CD4-positive, alpha-beta T cell treated with Interferon gamma for 1 hour (primary cell): Measurements from ENCODE around the gene RTN4RL1.

Experiments used
- DNase-seq: peaks from one replicate; pipeline ENCODE4 v3.0.0-alpha.2; 2020

RTN4RL1 gene

DNA sequence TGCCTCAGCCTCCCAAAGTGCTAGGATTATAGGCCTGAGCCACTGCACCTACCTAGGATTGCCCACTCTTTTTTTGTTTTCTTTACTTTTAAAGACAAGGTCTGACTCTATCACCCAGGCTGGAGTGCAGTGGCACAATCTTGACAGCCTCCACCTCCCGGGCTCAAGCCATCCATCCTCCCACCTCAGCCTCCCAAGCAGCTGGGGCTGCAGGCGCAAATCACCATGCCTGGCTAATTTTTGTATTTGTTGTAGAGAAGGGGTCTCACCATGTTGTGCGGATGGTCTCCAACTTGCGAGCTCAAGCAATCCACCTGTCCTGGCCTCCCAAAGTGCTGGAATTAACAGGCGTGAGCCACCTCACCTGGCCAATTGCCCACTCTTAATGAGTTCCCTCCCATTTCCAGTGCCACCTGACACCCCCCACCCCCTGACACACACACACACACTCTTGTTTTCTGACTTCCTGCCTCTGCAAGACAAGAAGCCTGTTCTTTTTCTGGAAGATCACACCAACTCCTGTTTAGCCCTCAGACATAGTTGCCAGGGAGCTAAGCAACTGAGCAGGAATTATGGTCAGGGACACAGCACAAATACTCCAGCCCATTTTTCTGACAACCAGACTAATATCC, 19.2 kb upstream of the RTN4RL1 start:
- no peak for DNase-seq

DNA sequence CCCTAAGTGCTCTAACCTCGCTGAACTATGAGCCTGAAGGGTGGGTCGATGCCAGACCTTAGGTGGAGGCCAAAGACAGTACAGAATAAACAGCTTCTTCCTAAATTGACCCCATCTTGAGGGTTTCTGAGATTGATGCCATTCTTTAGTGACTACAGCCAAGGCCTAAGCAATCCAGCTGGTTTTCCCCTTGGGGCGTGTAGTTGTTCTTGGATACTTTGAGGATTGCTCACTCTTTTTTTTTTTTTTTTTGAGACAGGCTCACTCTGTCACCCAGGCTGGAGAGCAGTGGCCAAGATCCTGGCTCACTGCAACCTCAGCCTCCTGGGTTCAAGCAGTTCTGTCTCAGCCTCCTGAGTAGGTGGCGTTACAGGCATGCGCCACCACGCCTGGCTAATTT, 18.7 kb upstream of the RTN4RL1 start:
- DNase-seq, result no peak

DNA sequence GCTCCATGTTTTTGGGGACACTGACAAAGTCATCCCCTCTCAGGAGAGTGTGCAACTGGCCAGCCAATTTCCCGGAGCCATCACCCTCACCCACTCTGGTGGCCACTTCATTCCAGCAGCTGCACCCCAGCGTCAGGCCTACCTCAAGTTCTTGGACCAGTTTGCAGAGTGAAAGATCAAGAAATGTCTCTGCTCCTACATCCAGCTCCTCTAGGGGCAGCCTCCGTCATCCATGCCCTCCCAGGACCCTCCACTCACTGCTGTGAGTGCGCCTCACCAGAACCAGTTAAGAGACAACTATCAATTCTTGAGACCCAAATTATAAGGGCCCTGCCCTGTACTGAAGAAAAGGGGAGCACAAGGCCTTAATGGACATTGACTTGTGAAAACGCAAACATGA, 17.8 kb upstream of the RTN4RL1 start:
- DNase-seq, result no peak

DNA sequence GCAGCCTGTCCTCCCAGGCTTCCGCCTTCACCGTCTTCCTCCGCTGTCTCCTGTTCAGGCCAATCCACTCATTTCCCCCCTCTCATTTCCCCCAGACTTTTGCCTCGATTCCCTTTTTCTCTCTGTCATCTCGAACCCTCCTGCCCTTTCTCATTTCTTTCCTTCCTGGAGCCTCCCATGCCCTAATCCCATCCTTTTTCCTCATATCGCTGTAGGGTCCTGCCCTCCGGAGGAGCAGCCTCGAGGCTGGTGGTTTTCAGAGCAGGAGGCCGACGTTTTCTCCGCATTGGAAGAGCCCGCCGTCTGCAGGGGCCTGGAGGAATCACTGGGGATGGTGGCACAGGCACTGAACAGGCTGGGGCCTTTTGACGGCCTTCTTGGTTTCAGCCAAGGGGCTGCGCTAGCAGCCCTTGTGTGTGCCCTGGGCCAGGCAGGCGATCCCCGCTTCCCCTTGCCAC, 17.3 kb upstream of the RTN4RL1 start:
- DNase-seq, result no peak

DNA sequence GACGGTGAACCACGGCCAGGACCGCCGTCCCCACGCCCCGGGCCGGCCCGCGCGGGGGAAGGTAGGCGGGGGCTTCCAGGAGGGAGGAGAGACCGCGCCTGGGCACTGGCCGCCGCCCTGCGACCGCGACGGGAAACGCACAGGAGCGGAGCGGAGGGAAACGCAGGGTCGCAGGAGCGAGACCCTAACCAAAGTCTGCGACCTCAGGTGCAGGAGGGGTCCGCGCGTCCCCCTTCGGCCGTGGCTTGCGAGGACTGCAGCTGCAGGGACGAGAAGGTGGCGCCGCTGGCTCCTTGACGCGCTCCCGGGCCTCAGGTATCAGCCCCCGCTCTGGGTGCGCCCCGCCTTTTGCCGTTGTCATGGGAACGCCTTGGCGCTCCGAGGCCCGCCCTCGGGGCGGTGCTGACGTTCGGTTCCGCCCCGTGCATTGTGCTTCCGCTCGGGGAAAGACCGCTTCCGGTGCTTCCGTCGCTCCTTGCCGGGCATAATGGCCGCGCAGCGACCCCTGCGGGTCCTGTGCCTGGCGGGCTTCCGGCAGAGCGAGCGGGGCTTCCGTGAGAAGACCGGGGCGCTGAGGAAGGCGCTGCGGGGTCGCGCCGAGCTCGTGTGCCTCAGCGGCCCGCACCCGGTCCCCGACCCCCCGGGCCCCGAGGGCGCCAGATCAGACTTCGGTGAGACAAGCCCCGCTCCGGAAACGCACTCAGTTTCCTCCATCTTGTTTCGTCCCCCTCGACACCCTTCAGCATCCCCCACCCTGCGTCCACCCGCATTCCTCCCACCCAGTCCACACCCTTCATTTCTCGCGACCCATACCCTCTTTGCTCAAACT, 16.6 kb upstream of the RTN4RL1 start, which contains the start of gene OVCA2:
TSS of gene OVCA2 (plus strand) at position 462 of the 829 bp plus-strand sequence. CDS start at position 488, 26 bp downstream.
- DNase-seq, result peak; percentile 95

DNA sequence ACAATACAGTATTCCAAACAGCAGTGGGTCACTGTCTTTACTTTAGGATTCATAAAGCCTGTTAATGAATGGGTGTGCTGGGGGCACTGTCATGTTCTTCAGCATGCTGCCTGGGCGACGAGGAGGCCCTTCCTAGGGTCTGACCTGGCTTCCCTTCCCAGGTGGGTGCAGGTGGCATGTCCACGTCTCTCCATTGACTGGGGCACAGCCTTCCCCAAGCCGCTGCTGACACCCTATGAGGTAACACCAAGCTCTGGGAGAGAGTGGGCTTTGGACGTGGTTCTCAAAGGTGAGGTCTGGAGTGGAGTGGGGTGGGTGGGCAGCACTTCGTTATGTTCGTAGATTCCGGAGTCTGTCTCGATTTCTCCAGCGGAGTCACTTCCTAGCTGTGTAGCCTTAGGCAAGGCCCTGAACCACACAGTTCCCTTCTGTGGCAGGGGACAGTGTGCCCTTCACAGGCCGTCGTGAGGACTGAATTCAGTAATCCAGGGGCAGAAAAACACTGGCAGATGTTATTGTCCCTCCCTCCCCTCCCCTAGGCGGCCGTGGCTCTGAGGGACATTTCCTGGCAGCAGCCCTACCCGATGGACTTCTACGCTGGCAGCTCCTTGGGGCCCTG, 15.9 kb upstream of the RTN4RL1 start:
- DNase-seq, result no peak

DNA sequence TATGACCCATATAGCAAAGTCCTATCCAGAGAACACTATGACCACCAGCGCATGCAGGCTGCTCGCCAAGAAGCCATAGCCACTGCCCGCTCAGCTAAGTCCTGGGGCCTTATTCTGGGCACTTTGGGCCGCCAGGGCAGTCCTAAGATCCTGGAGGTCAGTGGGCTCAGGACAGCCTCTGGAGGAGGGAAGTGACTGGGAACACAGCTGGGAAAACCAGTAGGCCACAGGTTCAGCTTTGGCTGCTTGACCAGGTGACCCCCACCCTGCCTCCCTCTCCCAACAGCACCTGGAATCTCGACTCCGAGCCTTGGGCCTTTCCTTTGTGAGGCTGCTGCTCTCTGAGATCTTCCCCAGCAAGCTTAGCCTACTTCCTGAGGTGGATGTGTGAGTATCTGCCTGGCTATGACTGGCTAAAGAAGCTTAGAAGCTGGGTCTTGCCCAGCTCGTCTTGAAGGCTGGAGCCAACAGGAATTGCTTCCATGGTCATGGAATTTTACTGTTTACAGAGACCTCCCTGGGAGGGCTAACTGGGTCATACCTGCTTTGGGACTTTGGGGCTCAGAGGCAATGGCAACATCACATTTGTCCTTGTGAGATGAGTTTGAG, 15.2 kb upstream of the RTN4RL1 start:
- no peak for DNase-seq

DNA sequence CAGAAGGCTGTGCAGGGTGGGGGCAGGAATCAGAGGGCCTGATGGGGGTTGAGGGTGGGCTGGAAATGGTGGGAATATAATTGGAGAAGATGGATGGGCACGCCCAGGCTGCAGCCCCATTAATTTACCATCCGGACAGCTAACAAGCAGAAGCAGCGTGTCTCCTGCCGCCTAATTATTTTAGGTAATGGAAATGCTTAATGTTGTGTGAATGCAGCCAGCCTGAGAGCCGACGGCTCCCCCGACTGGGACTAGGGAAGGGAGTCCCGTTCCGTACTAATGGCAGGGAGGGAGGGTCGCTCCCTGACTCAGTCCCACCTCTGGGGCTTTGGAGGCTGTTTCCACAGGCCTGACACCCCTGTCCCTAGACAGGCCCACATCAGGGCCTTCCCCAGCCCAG, 12.0 kb upstream of the RTN4RL1 start:
- no peak for DNase-seq

DNA sequence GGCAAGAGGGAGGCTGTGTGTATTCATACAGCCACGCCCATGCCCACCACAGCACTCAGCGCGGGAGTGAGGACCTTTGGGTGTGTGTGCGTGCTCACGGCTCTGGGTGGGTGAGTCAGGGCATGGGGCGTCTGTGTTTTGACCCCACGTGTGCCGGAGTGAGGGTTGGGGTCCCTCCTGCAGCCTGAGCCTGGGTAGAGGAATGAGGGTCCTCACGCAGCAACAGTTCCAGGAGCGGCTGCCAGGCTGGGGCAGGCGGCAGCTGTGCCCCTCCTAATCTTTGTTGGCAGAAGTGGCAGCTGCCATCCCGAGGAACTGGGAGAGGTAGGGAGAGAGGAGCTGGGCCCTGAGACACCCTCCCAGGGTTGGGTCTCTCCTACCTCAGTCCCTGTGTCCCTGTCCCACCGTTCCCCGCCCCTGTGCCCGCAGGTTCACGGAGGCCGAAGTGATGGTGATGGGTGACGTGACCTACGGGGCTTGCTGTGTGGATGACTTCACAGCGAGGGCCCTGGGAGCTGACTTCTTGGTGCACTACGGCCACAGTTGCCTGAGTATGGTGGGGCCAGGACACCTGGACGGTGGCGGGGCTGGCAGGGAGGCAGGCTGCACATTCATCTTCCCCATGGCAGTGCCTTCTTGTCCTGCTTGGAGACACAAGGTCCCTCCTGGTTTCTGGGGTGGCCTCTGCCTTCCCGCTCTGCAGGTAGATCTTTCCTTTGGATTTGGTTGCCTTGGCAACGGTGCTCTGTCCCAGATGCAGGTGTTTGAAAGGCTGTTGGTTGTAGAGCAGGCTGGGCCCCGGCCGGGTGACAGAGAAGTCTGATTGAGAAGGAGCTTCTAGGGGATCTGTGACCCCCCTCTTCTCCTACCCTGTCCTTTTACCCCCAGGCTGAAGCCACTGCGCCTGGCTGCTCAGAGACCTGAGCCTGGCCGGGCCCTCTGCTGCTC, 10.7 kb upstream of the RTN4RL1 start:
- DNase-seq, result no peak

DNA sequence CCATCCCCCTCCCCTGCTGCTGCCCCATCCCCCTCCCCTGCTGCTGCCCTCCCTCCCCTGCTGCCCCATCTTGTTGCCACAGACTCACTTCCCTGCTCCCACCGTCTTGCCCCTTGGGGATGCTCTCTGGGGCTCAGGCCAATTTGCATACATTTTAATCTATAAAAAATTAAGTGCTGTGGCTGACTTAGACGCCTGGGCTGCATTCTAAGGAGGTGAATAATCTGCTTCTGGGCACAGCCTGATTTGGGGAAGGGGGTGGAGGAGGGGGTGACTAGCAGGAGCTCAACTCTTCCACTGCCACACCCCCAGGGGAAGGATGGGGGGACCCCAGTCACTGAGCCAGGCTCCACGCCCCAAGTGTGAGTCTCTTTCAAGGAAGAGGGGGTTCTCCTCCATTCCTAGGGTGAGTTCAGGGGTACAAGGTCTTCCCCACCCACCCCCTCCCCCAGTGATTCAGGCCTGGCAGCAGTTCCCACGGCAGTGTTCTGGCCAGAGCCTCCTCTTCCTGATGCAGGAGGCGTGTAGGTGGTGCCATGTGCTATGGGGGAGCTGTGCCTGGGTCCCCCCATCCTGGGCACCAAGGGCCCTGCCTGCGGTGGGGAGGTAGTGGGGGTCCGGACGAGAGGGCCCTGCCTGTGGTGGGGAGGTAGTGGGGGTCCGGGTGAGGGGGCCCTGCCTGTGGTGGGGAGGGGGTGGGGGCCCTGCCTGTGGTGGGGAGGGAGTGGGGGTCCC, 9.8 kb upstream of the RTN4RL1 start:
- DNase-seq, result no peak

DNA sequence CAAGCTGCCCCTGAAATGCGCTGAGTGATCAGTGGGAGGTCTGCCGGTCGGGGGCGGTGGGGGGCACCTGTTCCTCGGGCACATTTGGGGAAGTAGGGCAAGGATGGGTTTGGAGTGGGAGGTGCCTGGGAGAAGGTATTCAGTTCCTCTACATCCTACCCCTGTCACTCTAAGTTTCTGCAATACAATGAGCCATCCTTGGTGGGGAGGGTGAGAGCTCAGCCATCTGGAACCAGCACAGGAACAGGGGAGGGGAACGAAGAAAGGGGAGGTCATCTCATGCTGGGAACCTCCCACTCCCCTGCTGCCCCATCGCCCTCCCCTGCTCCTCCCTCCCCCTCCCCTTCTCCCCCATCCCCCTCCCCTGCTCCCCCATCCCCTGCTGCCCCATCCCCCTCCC, 9.0 kb upstream of the RTN4RL1 start:
- DNase-seq, result no peak

DNA sequence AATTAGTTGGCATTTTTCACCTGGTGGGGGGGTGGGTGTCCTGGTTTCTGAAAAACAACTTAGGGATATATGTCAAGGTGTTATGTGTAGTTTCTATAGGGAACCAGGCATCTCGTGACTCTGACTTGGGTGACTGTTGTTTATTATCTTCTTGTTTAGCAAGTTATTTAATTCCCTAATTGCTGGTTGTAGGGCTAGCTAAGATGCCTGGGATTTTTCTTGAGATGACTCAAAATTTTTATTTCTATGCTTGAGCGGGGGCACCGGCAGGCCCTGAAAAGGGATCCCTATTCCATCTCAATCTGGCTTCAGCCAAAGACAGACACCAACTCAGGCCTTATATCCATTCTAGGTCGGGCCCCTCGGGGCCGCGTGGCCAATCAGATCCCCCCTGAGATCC, 8.0 kb upstream of the RTN4RL1 start:
- no peak for DNase-seq

DNA sequence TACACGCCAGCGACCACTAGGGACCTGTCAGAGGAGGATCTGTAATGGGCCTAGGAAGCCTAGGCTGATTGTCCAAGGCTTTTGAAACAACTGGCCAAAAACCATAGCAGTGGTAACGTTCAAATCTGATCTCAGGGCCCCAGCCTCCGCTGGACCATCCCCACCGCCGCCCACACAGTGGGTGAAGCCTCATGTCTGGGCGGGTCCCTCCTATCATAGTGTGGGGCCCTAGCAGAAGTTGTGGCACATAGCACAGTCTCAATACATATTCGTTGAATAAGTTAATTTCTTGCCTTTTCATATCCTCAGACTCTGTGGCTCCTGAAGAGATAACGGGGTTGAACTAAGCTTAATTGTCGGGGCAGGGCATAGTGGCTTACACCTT, 5.6 kb upstream of the RTN4RL1 start:
- peak; percentile 66 for DNase-seq

DNA sequence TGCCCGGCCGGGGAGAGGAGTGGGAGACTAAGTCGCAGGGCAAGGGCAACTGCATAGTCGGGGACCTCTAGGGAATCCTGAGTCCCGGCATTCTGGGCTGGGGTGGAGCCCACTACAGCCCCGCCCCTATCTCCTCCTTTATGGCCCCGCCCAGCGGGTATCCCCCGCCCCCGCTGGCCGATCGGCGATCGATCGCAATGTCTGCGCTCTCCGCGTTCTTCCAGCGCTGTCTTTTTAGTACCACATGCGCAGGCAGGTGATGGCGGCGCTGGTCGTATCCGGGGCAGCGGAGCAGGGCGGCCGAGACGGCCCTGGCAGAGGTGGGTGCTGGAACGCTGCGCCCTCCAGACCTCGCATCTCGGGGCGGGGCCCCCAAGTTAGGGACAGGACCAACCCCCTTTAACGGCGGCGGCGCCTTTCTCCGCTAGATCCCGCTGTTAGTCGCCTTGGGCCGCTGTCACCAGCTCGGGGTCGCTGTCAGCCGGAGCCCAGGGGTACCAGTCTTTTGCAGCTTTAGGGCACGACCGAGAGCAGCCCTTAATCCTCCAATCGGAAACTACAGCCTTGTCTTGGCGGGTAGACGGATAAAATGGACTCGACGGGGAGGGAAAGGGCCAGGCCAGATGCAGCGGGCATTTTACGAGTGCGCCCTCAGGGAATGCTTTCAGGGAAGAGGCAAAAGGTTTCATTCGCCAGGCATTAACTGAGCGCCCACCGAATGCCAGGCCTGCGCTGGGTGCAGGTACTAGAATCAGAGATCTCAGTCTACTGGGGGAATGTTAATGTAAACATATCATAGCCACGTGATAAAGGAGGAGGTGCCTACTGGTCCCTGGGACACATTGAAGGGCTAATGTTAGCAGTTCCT, 5.0 kb upstream of the RTN4RL1 start, which contains the start of gene DPH1:
TSS of gene DPH1 (plus strand) at position 243 of the 868 bp plus-strand sequence. CDS start at position 260, 17 bp downstream.
- peak; percentile 82 for DNase-seq

DNA sequence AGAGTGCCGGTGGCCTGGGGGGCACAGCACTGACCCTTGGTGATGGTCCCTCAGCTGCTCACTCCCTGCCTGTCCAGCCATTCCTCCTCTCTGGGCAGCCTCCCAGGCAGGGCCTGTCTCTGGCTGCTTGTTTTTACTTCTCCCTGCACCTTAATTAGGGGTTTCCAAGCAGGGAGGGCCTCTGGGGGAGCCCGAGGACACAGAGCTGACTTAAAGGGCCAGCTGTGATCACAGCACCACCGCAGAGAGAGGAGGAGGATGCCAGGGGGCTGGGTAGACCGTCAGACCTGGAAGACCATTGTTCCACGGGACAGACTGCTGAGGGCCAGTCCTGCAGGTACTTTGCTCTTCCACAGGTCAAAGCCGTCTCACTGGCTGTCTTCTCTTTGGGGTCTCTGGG, 3.6 kb upstream of the RTN4RL1 start:
- DNase-seq, result no peak

DNA sequence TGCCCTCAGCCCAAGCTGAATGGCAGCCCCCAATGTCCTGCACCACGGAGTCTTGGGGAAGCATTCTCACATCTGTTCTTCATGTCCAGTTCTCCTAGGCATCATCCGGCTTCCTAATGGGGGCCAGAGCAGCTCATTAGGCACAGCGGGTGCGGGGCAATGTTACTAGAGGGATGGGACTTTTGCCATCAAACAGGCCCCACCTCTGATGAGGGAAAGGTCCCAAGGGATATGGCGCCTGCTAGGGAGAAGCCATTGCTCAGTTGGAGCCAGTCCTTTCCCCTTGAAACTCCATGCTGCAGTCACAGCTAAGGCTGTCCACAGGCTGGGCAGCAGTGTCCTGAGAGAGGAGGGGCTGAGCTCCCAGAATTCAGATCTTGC, 3.1 kb upstream of the RTN4RL1 start:
- DNase-seq, result no peak

DNA sequence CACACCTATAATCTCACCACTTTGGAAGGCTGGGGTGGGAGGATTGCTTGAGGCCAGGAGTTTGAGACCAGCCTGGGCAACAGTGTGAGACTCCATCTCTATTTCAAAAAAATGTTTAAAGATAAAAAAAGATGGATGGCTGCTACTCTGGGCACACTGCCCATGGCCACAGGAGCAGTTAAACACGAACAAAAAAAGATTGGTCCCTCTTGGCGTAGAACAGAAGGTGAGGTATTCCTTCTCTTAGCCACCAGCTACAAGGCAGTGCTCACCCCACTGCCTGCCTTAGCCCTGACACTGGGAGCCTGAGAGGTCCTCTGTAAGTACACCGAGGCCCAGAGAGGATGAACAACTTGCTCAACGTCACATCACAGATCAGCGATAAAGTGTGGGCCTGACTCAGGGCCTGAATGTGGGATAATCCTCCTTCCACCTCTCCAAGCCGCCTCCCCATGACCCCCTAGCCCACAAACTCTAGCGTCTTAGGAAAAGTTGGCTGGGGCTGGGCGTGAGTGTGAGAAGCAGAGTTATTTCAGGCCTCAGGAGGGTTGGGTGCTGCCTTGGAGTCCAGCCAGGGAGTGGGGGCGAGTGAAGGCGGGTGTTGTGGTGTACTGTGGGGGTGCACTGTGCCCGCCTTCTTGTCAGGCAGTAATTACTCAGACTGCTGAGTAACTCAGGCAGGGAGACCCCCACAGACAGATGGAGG, 2.5 kb upstream of the RTN4RL1 start:
- no peak for DNase-seq

DNA sequence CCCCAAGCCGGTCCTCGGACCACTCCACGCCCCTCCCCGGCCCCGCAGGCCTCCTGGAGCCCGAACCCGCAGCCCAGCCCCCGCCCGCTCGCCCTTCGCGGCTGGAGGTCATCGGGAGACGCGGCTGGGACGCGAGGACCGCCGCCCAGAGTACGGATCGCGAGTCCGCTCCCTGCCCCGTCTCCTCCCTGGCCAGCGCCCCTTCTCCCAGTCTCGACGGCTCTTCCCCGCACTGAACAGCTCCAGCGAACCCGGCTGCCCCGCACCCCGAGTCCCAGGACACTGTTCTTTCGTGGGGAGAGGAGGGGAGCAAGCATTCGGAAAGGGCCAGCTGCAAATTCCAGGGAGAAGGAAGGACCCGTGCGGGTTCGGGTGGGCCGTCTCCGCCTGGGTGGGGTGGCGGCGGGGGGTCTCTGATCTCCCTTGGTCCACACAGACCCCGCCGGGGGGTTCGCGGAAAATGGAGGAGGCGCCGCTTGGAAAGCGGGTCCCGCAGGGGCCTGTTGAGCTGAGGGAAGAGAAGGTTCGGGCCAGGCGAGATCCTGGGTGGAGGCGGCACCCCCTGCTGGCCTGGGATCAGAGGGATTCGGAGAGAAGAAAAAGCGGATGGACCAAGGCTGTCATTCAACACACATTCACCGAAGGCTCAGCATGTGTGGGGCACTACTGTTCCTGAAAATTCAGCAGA, 632 bp upstream of the RTN4RL1 start:
- no peak for DNase-seq

DNA sequence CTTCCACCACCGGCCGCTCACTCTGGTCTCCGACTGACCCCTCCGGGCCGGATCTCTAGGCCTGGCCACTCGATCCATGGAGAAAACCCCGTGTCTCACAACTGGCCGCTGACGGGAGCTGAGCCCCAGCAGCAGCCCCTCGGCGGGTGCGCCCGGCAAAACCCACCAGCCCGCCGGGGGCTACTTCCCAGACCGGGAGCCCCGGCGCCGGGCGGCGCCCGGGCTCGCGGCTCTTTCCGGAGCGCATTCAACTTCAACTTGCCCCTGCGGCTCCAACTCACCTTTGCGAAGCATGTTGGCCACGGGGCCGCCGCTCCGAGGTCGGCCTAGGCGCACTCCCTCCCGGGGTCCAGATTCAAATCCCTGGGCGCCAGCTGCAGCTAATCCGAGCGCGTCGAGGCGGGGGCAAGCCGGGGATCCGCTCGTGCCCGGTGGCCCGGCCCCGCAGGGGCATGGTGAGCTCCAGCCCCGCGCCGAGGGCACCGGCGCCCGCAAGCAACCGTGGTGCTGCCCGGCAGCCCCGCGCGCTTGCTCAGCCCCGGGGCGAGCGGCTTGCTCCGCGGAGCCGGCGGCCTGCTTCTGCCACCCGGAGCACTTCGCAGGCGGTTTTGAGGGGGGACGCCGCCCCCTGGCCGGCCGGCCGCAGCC, 438 bp downstream of the RTN4RL1 start:
- no peak for DNase-seq
